Transverse colon (tissue), 3 donors: ENCODE results near the gene CAMKK1.

Experiments used
- CTCF ChIP-seq, 5 experiments: fragments of 200-600 bp in 3 of 5; fragments of 450-650 bp in 2 of 5; sonication (generic) in 3 of 5; IDR thresholded peaks; 1 replicate in 2 of 5; 2 replicates in 3 of 5; pipeline ENCODE4 v1.5.1; 2016 to 2017; ENCODE audit warnings: antibody characterized with exemption in 5 of 5, inconsistent platforms in 3 of 5, mild to moderate bottlenecking in 2 of 5, moderate library complexity in 1 of 5
- EP300 ChIP-seq: sonication (generic); formaldehyde crosslinking; IDR thresholded peaks from one replicate; pipeline ENCODE4 v1.6.1; 2017; ENCODE audit warnings: antibody characterized with exemption, low read depth
- POLR2A ChIP-seq: fragments of 450-650 bp; IDR thresholded peaks from one replicate; pipeline ENCODE4 v1.6.1; 2016; ENCODE audit warnings: antibody characterized with exemption, mild to moderate bottlenecking, moderate library complexity

DNA sequence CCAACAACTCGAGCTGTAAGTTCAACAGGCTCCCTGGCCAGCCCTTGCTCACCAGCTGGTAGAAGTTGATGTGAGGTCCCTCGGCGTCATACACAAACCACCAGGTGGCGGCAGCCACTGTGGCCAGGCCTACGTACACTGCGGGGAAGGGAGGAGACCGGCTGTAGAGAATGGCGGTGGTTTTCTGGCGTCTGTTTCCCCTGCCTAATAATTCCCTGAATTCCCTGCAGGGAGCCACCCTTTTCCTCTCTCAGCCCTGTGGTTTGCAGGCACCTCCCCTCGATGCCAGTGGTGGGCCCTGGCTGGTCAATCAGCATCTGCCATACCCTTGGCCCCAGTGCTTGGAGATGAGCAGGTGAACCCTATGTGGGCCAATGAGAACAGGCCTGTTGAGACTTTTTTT lies 42.3 kb upstream of the CAMKK1 start:
- TF ChIP-seq POLR2A (no peak), EP300 (no peak), CTCF (IDR thresholded peaks at IDR 0.05) (peak; percentile 49 to 81 (median 61))
